Activated CD8-positive, alpha-beta T cell treated with anti-CD3 and anti-CD28 coated beads for 36 hours (primary cell): ENCODE measurements around the gene ASCC3. TPM values are rescaled to one million over a fixed set of nuclear protein-coding genes. Genes with fewer than 3 reads are reported as not detected.

Experiments
- ATAC-seq: fragments of 200-7000 bp; cut with Tn5 transposase; one replicate; pipeline ENCODE4 v1.10.0; 2021; ENCODE audit warnings: mild to moderate bottlenecking, moderate library complexity
- CTCF ChIA-PET: fragments of 350-600 bp; sonication (Branson Sonifier 250); formaldehyde crosslinking; loops from one replicate; lab custom pipeline; 2021; ENCODE audit warnings: antibody characterized with exemption; lab: Charles Lee
- POLR2A ChIA-PET: fragments of 350-600 bp; sonication (Branson Sonifier 250); formaldehyde crosslinking; loops from one replicate; lab custom pipeline; 2021; ENCODE audit warnings: antibody characterized with exemption; lab: Charles Lee
- DNase-seq: peaks from one replicate; pipeline ENCODE4 v3.0.0-alpha.2; 2020
- H3K27ac Mint-ChIP-seq: one replicate; pipeline ENCODE4 v1.8.0; 2021; ENCODE audit warnings: mild to moderate bottlenecking, mixed read lengths
- H3K27me3 Mint-ChIP-seq: one replicate; pipeline ENCODE4 v1.8.0; 2021; ENCODE audit warnings: mixed read lengths
- H3K36me3 Mint-ChIP-seq: one replicate; pipeline ENCODE4 v1.8.0; 2021; ENCODE audit warnings: low read depth, mixed read lengths
- H3K4me1 Mint-ChIP-seq: one replicate; pipeline ENCODE4 v1.8.0; 2021; ENCODE audit warnings: low read depth, mixed read lengths
- H3K4me3 Mint-ChIP-seq: one replicate; pipeline ENCODE4 v1.8.0; 2021; ENCODE audit warnings: mild to moderate bottlenecking, moderate library complexity, mixed read lengths
- H3K9me3 Mint-ChIP-seq: one replicate; pipeline ENCODE4 v1.8.0; 2021; ENCODE audit warnings: mixed read lengths
- intact Hi-C: fragments of 100-400 bp; cut with micrococcal nuclease; formaldehyde crosslinking; loops from one replicate; pipeline ENCODE4 v1.10.0; 2022
- total RNA-seq, 2 experiments: library from RNA; stranded (reverse); gene quantifications; one replicate each; pipeline ENCODE4 v1.2.3, GENCODE V29; 2021
- TF ChIP-seq, protein P1 (sequence below): fragments of 200-600 bp; IDR thresholded peaks from one replicate; pipeline ENCODE4 v1.8.0; 2022; ENCODE audit warnings: antibody characterized with exemption, mild to moderate bottlenecking

Gene ASCC3
- total RNA-seq, 2 experiments from 2014 or later = 50.2 to 50.5 TPM

DNA sequence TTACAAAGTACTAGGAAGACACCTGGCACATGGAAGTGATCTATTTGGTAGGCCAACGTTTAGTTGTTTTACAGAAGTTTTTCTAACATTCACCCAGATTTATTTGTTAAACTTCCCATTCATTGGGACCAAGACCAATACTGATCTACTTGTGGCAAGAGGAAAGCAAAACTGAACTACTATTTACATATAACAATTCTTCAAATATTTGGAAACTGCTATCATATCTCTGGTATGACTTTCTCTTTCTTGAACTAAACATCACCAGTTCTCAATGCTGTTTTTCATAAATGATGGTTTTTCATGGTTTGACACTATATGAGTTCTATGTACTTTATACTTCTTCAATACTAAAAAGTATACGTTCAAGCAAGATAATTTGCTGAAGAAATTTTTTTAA, 189.2 kb downstream of the ASCC3 start:
- intact Hi-C loops = no loop called here
- ATAC-seq (no peak), DNase-seq (no peak)
- Mint-ChIP-seq H3K27ac (no peak overlapping the region), H3K27me3 (no peaks in the 10 kb centered on the region), H3K9me3 (no peaks in the 10 kb centered on the region), H3K4me3 (no peak overlapping the region), H3K36me3 (peaks cover 4% of the 10 kb centered on the region), H3K4me1 (no peaks in the 10 kb centered on the region)
- TF ChIP-seq, protein P1, sequence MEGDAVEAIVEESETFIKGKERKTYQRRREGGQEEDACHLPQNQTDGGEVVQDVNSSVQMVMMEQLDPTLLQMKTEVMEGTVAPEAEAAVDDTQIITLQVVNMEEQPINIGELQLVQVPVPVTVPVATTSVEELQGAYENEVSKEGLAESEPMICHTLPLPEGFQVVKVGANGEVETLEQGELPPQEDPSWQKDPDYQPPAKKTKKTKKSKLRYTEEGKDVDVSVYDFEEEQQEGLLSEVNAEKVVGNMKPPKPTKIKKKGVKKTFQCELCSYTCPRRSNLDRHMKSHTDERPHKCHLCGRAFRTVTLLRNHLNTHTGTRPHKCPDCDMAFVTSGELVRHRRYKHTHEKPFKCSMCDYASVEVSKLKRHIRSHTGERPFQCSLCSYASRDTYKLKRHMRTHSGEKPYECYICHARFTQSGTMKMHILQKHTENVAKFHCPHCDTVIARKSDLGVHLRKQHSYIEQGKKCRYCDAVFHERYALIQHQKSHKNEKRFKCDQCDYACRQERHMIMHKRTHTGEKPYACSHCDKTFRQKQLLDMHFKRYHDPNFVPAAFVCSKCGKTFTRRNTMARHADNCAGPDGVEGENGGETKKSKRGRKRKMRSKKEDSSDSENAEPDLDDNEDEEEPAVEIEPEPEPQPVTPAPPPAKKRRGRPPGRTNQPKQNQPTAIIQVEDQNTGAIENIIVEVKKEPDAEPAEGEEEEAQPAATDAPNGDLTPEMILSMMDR = no peak
- POLR2A ChIA-PET = no interaction called here
- CTCF ChIA-PET = no interaction called here

DNA sequence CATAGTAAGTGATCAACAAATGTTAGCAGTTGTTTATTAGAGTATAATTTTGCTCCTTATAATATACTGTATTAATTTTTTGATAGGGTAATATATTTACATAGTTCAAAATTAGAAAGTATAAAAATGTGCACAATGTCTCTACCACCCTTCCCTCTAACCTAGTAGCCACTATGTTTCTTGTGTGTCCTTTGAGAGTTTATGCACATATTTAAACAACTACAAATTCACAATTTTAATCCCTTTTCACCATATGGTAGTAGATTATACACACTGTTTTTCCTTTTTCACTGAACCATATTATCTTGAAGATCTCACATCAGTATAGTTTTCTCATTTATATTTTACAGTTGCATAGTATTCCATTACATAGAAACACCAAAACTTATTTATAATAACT, 194.9 kb downstream of the ASCC3 start:
- DNase-seq = no peak
- no peak overlapping the region for H3K27ac Mint-ChIP-seq
- no peaks in the 10 kb centered on the region for H3K9me3 Mint-ChIP-seq
- ChIA-PET CTCF (no interaction called here), POLR2A (no interaction called here)
- intact Hi-C loops = no loop called here
- no peaks in the 10 kb centered on the region for H3K36me3 Mint-ChIP-seq
- H3K4me3 Mint-ChIP-seq = no peak overlapping the region
- ATAC-seq = no peak
- no peaks in the 10 kb centered on the region for H3K4me1 Mint-ChIP-seq
- TF ChIP-seq, protein P1 = no peak
- no peaks in the 10 kb centered on the region for H3K27me3 Mint-ChIP-seq

DNA sequence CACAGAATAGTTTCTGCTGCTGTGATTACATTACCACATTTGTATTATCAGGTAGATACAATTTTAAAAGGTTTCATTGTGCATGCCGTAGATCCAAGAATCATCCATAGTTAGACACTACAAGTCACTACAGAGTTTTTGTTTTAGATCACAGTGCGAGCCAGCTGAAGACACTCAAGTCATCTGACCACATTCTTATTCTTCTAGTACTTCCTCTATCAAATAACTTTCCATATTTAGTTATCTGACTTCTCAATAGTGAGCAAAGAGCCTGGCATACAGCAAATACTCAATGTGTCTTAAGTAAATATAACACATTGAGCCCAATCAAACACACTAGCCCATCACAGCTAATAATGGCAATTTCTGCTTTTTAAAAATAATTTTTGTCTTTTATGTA, 195.4 kb downstream of the ASCC3 start:
- TF ChIP-seq, protein P1 = no peak
- DNase-seq (no peak), ATAC-seq (no peak)
- Mint-ChIP-seq H3K4me3 (no peak overlapping the region), H3K36me3 (peaks cover 1% of the 10 kb centered on the region), H3K9me3 (no peaks in the 10 kb centered on the region), H3K4me1 (no peaks in the 10 kb centered on the region), H3K27ac (no peak overlapping the region), H3K27me3 (no peaks in the 10 kb centered on the region)
- POLR2A ChIA-PET = no interaction called here
- CTCF ChIA-PET = no interaction called here
- intact Hi-C loops = no loop called here

DNA sequence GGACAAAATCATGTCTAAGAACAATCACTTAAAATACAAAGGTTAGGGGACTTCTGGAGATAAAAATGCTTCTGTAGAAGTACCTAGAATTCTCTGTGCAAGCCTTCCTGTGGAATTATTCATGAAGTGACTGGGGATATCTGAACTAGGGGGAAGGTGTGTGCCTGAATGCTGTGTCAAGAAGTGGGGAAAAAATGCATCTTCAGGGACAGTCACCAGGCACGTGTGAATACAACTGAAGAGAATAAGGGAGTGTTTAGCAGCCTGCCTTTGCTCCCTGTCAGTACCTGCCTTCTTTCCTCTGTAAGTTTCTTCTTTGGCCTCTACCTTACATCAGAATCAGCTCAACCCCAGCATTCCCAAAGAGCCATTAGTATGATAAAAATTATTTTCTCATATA, 201.0 kb downstream of the ASCC3 start:
- ChIA-PET CTCF (interaction anchor here (1.9 kb wide), 1 partner anchor 16 kb away, joined by 6 read pairs; no protein-coding TSS in a partner anchor), POLR2A (interaction anchor here (0.6 kb wide), 1 partner anchor 945 kb away, joined by 3 read pairs; no protein-coding TSS in a partner anchor)
- TF ChIP-seq, protein P1 = no peak
- no peak overlapping the region for H3K4me3 Mint-ChIP-seq
- no peaks in the 10 kb centered on the region for H3K27me3 Mint-ChIP-seq
- intact Hi-C loops = no loop called here
- ATAC-seq (no peak), DNase-seq (no peak)
- no peaks in the 10 kb centered on the region for H3K4me1 Mint-ChIP-seq
- peaks cover 4% of the 10 kb centered on the region for H3K36me3 Mint-ChIP-seq
- H3K27ac Mint-ChIP-seq = no peak overlapping the region
- no peaks in the 10 kb centered on the region for H3K9me3 Mint-ChIP-seq

DNA sequence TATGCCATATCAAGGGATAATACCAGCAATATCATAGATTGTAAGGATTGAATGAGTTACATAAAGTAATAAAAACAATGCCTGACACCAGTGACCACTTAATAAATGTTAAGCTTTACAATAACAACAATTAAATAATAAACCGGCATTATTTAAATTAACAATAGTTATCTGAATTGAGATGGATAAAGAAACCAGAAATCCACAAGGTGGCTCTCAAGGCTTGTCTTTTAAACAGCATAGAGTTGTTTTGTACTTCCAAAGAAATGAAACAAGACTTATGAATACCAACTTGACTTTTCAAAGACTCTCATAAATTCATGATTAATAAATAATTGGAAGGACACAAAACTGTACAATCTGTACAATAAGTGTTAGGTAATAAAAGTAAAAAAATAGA, 203.1 kb downstream of the ASCC3 start:
- Mint-ChIP-seq H3K4me1 (no peaks in the 10 kb centered on the region), H3K4me3 (no peak overlapping the region), H3K36me3 (peaks cover 4% of the 10 kb centered on the region), H3K27ac (no peak overlapping the region), H3K9me3 (no peaks in the 10 kb centered on the region), H3K27me3 (no peaks in the 10 kb centered on the region)
- intact Hi-C loops = no loop called here
- DNase-seq (no peak), ATAC-seq (no peak)
- TF ChIP-seq, protein P1 = no peak
- CTCF ChIA-PET = interaction anchor here (1.2 kb wide), 1 partner anchor 14 kb away, joined by 5 read pairs; no protein-coding TSS in a partner anchor
- POLR2A ChIA-PET = no interaction called here
